ENCODE data around the gene IGF2. TPM values are rescaled to one million over a fixed set of nuclear protein-coding genes. Genes with fewer than 3 reads are reported as not detected.

IGF2 gene
- total RNA-seq, 1 experiment from 2014 or later: 14.5 TPM

DNA sequence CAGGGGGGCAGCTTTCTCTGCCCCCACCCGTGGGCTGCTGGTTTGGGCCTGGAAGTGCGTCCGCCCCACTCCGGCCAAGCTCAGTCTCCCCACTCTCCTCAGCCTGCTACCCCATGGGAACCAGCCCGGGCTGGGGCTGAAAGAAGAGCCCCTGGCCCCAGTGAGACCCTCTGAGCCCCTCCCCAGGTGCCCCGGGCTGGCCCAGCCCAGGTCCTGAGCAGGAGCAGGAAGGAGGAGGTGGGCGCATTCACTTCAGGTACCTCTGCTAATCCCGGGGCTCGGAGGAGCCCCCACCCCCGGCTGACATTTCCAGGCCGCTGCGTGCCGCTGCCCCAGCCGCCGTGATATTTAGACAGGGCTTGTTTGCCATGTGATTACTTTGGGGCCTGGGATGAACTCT, 41.2 kb upstream of the IGF2 start:
- ChIA-PET POLR2A (interaction anchor here (0.7 kb wide), 1 partner anchor 68 kb away, joined by 3 read pairs; no protein-coding TSS in a partner anchor), CTCF (no interaction called here)
- intact Hi-C loops (cut with micrococcal nuclease; ENCODE audit: unreplicated experiment) (no loop called here), in situ Hi-C loops (cut with HindIII; ENCODE audit: low pct_unique_long_range_greater_than_20kb, low sequenced_read_pairs) (no loop called here)
- DNase-seq (ENCODE audit: low read depth, low spot score) (no peak), ATAC-seq (no peak)
- no TSS peak for BruUV-seq (replicated peaks)
- no peaks in the 10 kb centered on the region for H3K36me3 ChIP-seq (ENCODE audit: control insufficient read depth, insufficient read depth, low read length)
- H3K27me3 ChIP-seq (ENCODE audit: control insufficient read depth, insufficient read depth, low read length): no peaks in the 10 kb centered on the region
- H3K9me3 ChIP-seq (ENCODE audit: control insufficient read depth, insufficient read depth, low read depth, low read length): no peaks in the 10 kb centered on the region
- peaks cover 3% of the 10 kb centered on the region; the same call in 1 of the 2 replicates for H3K4me1 ChIP-seq (ENCODE audit: control insufficient read depth, insufficient read depth, low read length)
- H3K27ac ChIP-seq (ENCODE audit: low read length): no peak overlapping the region
- TF ChIP-seq SIN3A (IDR thresholded peaks at IDR 0.05; ENCODE audit: borderline replicate concordance, insufficient read depth, low read depth, low read length): no peak
- TF ChIP-seq POLR2AphosphoS5 (IDR thresholded peaks at IDR 0.05; ENCODE audit: low read depth, low read length): no peak
- TF ChIP-seq, protein P1, sequence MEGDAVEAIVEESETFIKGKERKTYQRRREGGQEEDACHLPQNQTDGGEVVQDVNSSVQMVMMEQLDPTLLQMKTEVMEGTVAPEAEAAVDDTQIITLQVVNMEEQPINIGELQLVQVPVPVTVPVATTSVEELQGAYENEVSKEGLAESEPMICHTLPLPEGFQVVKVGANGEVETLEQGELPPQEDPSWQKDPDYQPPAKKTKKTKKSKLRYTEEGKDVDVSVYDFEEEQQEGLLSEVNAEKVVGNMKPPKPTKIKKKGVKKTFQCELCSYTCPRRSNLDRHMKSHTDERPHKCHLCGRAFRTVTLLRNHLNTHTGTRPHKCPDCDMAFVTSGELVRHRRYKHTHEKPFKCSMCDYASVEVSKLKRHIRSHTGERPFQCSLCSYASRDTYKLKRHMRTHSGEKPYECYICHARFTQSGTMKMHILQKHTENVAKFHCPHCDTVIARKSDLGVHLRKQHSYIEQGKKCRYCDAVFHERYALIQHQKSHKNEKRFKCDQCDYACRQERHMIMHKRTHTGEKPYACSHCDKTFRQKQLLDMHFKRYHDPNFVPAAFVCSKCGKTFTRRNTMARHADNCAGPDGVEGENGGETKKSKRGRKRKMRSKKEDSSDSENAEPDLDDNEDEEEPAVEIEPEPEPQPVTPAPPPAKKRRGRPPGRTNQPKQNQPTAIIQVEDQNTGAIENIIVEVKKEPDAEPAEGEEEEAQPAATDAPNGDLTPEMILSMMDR (IDR thresholded peaks at IDR 0.05): no peak
- no peak for TF ChIP-seq TCF7L2 (IDR thresholded peaks at IDR 0.05; ENCODE audit: low read depth, low read length)
- no peak overlapping the region for H3K4me3 ChIP-seq (ENCODE audit: low read depth in 2 of 2, low read length in 2 of 2)

DNA sequence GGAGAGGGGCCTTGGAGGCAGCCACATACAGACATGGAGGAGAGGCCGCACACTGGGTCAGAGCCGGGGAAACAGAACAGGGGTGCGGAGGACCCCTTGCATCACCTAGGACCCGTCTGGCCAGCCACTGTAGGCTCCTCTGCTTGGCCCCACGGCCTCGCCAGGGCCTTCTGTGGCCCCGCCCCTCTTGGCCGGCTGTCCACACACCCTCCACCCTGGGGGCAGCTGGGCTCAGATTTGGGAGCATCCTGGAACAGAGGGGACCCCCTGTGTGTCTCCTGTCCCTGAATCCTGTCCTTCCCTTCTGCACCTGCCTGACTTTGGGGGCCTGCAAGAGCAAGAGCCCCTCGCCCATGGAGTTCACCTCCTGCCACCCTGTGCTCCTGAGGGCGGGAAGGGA, 40.3 kb upstream of the IGF2 start:
- no peak for DNase-seq (ENCODE audit: low read depth, low spot score)
- Histone ChIP-seq H3K36me3 (ENCODE audit: control insufficient read depth, insufficient read depth, low read length) (no peaks in the 10 kb centered on the region), H3K9me3 (ENCODE audit: control insufficient read depth, insufficient read depth, low read depth, low read length) (no peaks in the 10 kb centered on the region), H3K27me3 (ENCODE audit: control insufficient read depth, insufficient read depth, low read length) (no peaks in the 10 kb centered on the region), H3K4me3 (ENCODE audit: low read depth in 2 of 2, low read length in 2 of 2) (no peak overlapping the region), H3K4me1 (ENCODE audit: control insufficient read depth, insufficient read depth, low read length) (peaks cover 3% of the 10 kb centered on the region; the same call in 1 of the 2 replicates), H3K27ac (ENCODE audit: low read length) (no peak overlapping the region)
- ChIA-PET POLR2A (no interaction called here), CTCF (no interaction called here)
- TF ChIP-seq POLR2AphosphoS5 (IDR thresholded peaks at IDR 0.05; ENCODE audit: low read depth, low read length): no peak
- no peak for TF ChIP-seq TCF7L2 (IDR thresholded peaks at IDR 0.05; ENCODE audit: low read depth, low read length)
- TF ChIP-seq SIN3A (IDR thresholded peaks at IDR 0.05; ENCODE audit: borderline replicate concordance, insufficient read depth, low read depth, low read length): no peak
- TF ChIP-seq, protein P1 (IDR thresholded peaks at IDR 0.05): no peak
- TF ChIP-seq, protein P2, sequence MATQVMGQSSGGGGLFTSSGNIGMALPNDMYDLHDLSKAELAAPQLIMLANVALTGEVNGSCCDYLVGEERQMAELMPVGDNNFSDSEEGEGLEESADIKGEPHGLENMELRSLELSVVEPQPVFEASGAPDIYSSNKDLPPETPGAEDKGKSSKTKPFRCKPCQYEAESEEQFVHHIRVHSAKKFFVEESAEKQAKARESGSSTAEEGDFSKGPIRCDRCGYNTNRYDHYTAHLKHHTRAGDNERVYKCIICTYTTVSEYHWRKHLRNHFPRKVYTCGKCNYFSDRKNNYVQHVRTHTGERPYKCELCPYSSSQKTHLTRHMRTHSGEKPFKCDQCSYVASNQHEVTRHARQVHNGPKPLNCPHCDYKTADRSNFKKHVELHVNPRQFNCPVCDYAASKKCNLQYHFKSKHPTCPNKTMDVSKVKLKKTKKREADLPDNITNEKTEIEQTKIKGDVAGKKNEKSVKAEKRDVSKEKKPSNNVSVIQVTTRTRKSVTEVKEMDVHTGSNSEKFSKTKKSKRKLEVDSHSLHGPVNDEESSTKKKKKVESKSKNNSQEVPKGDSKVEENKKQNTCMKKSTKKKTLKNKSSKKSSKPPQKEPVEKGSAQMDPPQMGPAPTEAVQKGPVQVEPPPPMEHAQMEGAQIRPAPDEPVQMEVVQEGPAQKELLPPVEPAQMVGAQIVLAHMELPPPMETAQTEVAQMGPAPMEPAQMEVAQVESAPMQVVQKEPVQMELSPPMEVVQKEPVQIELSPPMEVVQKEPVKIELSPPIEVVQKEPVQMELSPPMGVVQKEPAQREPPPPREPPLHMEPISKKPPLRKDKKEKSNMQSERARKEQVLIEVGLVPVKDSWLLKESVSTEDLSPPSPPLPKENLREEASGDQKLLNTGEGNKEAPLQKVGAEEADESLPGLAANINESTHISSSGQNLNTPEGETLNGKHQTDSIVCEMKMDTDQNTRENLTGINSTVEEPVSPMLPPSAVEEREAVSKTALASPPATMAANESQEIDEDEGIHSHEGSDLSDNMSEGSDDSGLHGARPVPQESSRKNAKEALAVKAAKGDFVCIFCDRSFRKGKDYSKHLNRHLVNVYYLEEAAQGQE (IDR thresholded peaks at IDR 0.05; ENCODE audit: insufficient read depth in 1 of 2, low read depth in 2 of 2, low read length in 1 of 2): no peak
- in situ Hi-C loops (cut with HindIII; ENCODE audit: low pct_unique_long_range_greater_than_20kb, low sequenced_read_pairs) (no loop called here), intact Hi-C loops (cut with micrococcal nuclease; ENCODE audit: unreplicated experiment) (no loop called here)
- ATAC-seq: no peak
- no TSS peak for BruUV-seq (replicated peaks)

Measured in Panc1 (cell line).